Measurements from ENCODE around the gene SLC5A11. TPM values are rescaled to one million over a fixed set of nuclear protein-coding genes. Genes with fewer than 3 reads are reported as not detected.

The SLC5A11 gene
- polyA plus RNA-seq, 4 donors = 4.5 to 32.4 (median 19.6) TPM

DNA sequence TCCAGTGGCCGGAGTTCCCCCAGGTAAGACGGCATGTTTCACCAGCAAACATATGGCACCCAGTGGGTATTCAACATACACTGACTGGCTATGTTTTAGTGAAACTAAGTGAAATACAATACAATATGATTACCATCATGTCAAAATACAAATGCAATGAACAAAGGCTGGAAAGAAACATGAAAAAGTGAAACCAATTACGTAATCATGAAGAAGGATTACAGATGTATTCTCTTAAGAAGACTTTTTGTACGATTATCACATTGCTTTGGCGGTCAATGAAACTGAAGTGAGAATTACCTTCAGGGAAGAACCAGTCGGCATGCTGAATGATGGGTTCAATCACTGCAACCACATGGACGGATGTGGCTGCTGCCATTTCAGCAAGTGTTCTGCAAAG lies 97.7 kb downstream of the SLC5A11 start:
- H3K27me3 ChIP-seq (ENCODE audit: control insufficient read depth in 3 of 3, insufficient read depth in 3 of 3, low read length in 3 of 3) = no peaks in the 10 kb centered on the region
- H3K4me3 ChIP-seq (ENCODE audit: low read depth in 1 of 3, low read length in 3 of 3) = no peak overlapping the region
- H3K9me3 ChIP-seq (ENCODE audit: control insufficient read depth in 2 of 2, insufficient read depth in 1 of 2, low read depth in 1 of 2, low read length in 1 of 2) = no peaks in the 10 kb centered on the region
- peaks cover 26 to 46% (median 36%) of the 10 kb centered on the region in 3 donors for H3K36me3 ChIP-seq (ENCODE audit: control insufficient read depth in 3 of 3, insufficient read depth in 2 of 3, low read depth in 1 of 3, low read length in 3 of 3)
- no peak overlapping the region for H3K27ac ChIP-seq (ENCODE audit: low read depth in 1 of 3, low read length in 2 of 3)
- no peak for FAIRE-seq
- 95 to 96% (median 96%) methylated on average over 7 of the region's 7 CpGs for WGBS, 3 donors
- DNase-seq = no peak
- H3K4me1 ChIP-seq (ENCODE audit: control insufficient read depth in 3 of 3, insufficient read depth in 2 of 3, low read depth in 1 of 3, low read length in 2 of 3) = no peaks in the 10 kb centered on the region

DNA sequence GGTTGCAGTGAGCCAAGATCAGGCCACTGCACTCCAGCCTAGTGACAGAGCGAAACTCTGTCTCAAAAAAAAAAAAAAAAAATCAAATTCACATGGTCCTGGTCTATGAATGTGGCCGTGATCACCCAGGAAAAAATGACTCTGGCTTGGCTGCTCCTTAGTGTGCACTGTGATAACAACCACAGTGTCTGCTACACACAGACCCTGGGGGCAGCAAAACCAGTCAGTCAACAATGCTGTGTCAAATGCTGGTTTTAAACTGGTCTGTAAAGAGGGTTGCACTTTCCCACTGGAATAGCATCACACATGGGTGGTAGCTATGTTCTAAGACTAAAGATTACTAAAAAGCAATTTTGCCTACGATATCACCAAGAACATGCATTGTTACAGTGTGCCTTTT lies 98.4 kb downstream of the SLC5A11 start:
- Histone ChIP-seq H3K9me3 (ENCODE audit: control insufficient read depth in 2 of 2, insufficient read depth in 1 of 2, low read depth in 1 of 2, low read length in 1 of 2) (no peaks in the 10 kb centered on the region), H3K27me3 (ENCODE audit: control insufficient read depth in 3 of 3, insufficient read depth in 3 of 3, low read length in 3 of 3) (no peaks in the 10 kb centered on the region), H3K4me3 (ENCODE audit: low read depth in 1 of 3, low read length in 3 of 3) (no peak overlapping the region), H3K27ac (ENCODE audit: low read depth in 1 of 3, low read length in 2 of 3) (no peak overlapping the region), H3K4me1 (ENCODE audit: control insufficient read depth in 3 of 3, insufficient read depth in 2 of 3, low read depth in 1 of 3, low read length in 2 of 3) (no peaks in the 10 kb centered on the region), H3K36me3 (ENCODE audit: control insufficient read depth in 3 of 3, insufficient read depth in 2 of 3, low read depth in 1 of 3, low read length in 3 of 3) (peaks cover 24 to 40% (median 32%) of the 10 kb centered on the region in 3 donors)
- WGBS, 3 donors = 75 to 98% (median 91%) methylated on average over 3 of the region's 3 CpGs
- FAIRE-seq = no peak
- DNase-seq = no peak

DNA sequence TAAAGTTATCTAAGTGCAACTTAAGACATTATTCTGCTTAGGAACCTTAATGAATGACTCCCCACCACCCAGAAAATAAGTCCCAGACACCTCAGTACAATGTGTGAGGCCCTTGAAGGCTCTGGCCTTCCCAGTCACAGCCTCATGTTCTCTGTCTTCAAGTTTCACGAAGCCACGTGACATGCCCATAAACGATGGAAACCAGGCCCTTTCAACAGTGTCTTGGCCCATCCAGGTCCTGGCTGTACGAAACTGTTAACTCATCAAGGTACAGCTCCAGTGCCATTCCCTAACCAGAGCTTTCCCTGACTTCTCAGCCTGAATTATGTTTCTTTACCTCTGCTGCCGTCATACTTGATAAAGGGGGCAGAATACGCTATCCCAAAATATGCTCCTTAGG lies 100.4 kb downstream of the SLC5A11 start:
- WGBS, 3 donors = 85 to 96% (median 95%) methylated on average over 6 of the region's 6 CpGs

GRCh38 chr16:24950275-24950674 lies 104.5 kb downstream of the SLC5A11 start:
- Histone ChIP-seq H3K4me3 (ENCODE audit: low read depth in 1 of 3, low read length in 3 of 3) (no peak overlapping the region), H3K4me1 (ENCODE audit: control insufficient read depth in 3 of 3, insufficient read depth in 2 of 3, low read depth in 1 of 3, low read length in 2 of 3) (peaks cover 0 to 8% (median 0%) of the 10 kb centered on the region in 3 donors), H3K9me3 (ENCODE audit: control insufficient read depth in 2 of 2, insufficient read depth in 1 of 2, low read depth in 1 of 2, low read length in 1 of 2) (no peaks in the 10 kb centered on the region), H3K27me3 (ENCODE audit: control insufficient read depth in 3 of 3, insufficient read depth in 3 of 3, low read length in 3 of 3) (no peaks in the 10 kb centered on the region), H3K36me3 (ENCODE audit: control insufficient read depth in 3 of 3, insufficient read depth in 2 of 3, low read depth in 1 of 3, low read length in 3 of 3) (peaks cover 12 to 39% (median 20%) of the 10 kb centered on the region in 3 donors), H3K27ac (ENCODE audit: low read depth in 1 of 3, low read length in 2 of 3) (peak overlapping the region in 1 of 3 donors; percentile 54)
- FAIRE-seq (no peak), DNase-seq (peak; percentile 32 to 69)
- WGBS, 3 donors = 41 to 57% (median 45%) methylated on average over 5 of the region's 5 CpGs

More for the DNA sequence above, 100.4 kb downstream of the SLC5A11 start:
- peaks cover 16 to 34% (median 25%) of the 10 kb centered on the region in 3 donors for H3K36me3 ChIP-seq (ENCODE audit: control insufficient read depth in 3 of 3, insufficient read depth in 2 of 3, low read depth in 1 of 3, low read length in 3 of 3)
- H3K27ac ChIP-seq (ENCODE audit: low read depth in 1 of 3, low read length in 2 of 3) = no peak overlapping the region
- H3K4me1 ChIP-seq (ENCODE audit: control insufficient read depth in 3 of 3, insufficient read depth in 2 of 3, low read depth in 1 of 3, low read length in 2 of 3) = peaks cover 0 to 8% (median 0%) of the 10 kb centered on the region in 3 donors
- FAIRE-seq (no peak), DNase-seq (no peak)
- no peaks in the 10 kb centered on the region for H3K27me3 ChIP-seq (ENCODE audit: control insufficient read depth in 3 of 3, insufficient read depth in 3 of 3, low read length in 3 of 3)
- H3K9me3 ChIP-seq (ENCODE audit: control insufficient read depth in 2 of 2, insufficient read depth in 1 of 2, low read depth in 1 of 2, low read length in 1 of 2) = no peaks in the 10 kb centered on the region
- H3K4me3 ChIP-seq (ENCODE audit: low read depth in 1 of 3, low read length in 3 of 3) = no peak overlapping the region

DNA sequence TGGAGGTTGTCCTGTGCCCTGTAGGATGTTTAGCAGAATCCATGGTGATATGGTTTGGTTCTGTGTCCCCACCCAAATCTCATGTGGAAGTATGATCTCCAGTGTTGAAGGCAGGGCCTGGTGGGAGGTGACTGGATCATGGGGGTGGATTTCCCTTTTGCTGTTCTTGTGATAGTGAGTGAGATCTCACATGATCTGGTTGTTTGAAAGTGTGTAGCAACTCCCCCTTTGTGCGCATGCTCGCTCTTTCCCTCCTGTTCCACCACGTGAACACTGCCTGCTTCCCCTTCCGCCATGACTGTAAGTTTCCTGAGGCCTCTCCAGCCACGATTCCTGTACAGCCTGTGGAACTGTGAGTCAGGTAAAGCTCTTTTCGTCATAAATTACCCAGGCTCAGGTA lies 107.5 kb downstream of the SLC5A11 start:
- DNase-seq (no peak), FAIRE-seq (no peak)
- Histone ChIP-seq H3K27me3 (ENCODE audit: control insufficient read depth in 3 of 3, insufficient read depth in 3 of 3, low read length in 3 of 3) (no peaks in the 10 kb centered on the region), H3K4me3 (ENCODE audit: low read depth in 1 of 3, low read length in 3 of 3) (no peak overlapping the region), H3K36me3 (ENCODE audit: control insufficient read depth in 3 of 3, insufficient read depth in 2 of 3, low read depth in 1 of 3, low read length in 3 of 3) (peaks cover 12 to 58% (median 21%) of the 10 kb centered on the region in 3 donors), H3K9me3 (ENCODE audit: control insufficient read depth in 2 of 2, insufficient read depth in 1 of 2, low read depth in 1 of 2, low read length in 1 of 2) (no peaks in the 10 kb centered on the region), H3K27ac (ENCODE audit: low read depth in 1 of 3, low read length in 2 of 3) (no peak overlapping the region), H3K4me1 (ENCODE audit: control insufficient read depth in 3 of 3, insufficient read depth in 2 of 3, low read depth in 1 of 3, low read length in 2 of 3) (peaks cover 0 to 8% (median 0%) of the 10 kb centered on the region in 3 donors)
- WGBS, 3 donors = 90 to 98% (median 94%) methylated on average over 6 of the region's 6 CpGs

DNA sequence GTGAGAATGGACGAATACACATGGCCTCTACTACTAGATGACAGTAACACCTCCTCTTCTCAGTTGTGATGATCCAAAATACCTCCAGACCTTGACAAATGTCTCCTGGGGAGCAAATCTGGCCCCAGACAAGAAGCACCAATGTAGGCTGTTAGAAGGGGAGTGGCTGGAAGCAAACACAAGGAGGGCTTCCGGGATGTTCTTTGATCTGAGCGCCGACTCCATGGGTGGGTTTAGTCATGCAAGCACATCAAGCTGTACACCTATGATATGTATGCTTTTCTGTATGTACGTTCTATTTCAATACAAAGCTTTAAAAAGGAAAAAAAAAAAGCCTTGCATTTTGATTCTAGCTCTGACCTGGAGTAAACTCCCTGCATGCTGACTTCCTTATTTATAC lies 108.0 kb downstream of the SLC5A11 start:
- Histone ChIP-seq H3K27me3 (ENCODE audit: control insufficient read depth in 3 of 3, insufficient read depth in 3 of 3, low read length in 3 of 3) (no peaks in the 10 kb centered on the region), H3K4me1 (ENCODE audit: control insufficient read depth in 3 of 3, insufficient read depth in 2 of 3, low read depth in 1 of 3, low read length in 2 of 3) (peaks cover 0 to 8% (median 0%) of the 10 kb centered on the region in 3 donors), H3K9me3 (ENCODE audit: control insufficient read depth in 2 of 2, insufficient read depth in 1 of 2, low read depth in 1 of 2, low read length in 1 of 2) (no peaks in the 10 kb centered on the region), H3K4me3 (ENCODE audit: low read depth in 1 of 3, low read length in 3 of 3) (no peak overlapping the region), H3K27ac (ENCODE audit: low read depth in 1 of 3, low read length in 2 of 3) (no peak overlapping the region), H3K36me3 (ENCODE audit: control insufficient read depth in 3 of 3, insufficient read depth in 2 of 3, low read depth in 1 of 3, low read length in 3 of 3) (peaks cover 16 to 61% (median 24%) of the 10 kb centered on the region in 3 donors)
- no peak for FAIRE-seq
- no peak for DNase-seq
- 69 to 86% (median 78%) methylated on average over 5 of the region's 5 CpGs for WGBS, 3 donors

- H3K36me3 ChIP-seq (ENCODE audit: control insufficient read depth in 3 of 3, insufficient read depth in 2 of 3, low read depth in 1 of 3, low read length in 3 of 3) = peaks cover 19 to 61% (median 28%) of the 10 kb centered on the region in 3 donors
- H3K27ac ChIP-seq (ENCODE audit: low read depth in 1 of 3, low read length in 2 of 3) = no peak overlapping the region
- DNase-seq = no peak
- H3K4me1 ChIP-seq (ENCODE audit: control insufficient read depth in 3 of 3, insufficient read depth in 2 of 3, low read depth in 1 of 3, low read length in 2 of 3) = peaks cover 0 to 8% (median 0%) of the 10 kb centered on the region in 3 donors
- no peak for FAIRE-seq
- H3K9me3 ChIP-seq (ENCODE audit: control insufficient read depth in 2 of 2, insufficient read depth in 1 of 2, low read depth in 1 of 2, low read length in 1 of 2) = no peaks in the 10 kb centered on the region
- no peaks in the 10 kb centered on the region for H3K27me3 ChIP-seq (ENCODE audit: control insufficient read depth in 3 of 3, insufficient read depth in 3 of 3, low read length in 3 of 3)
- WGBS, 3 donors = 90 to 95% (median 94%) methylated on average over 4 of the region's 4 CpGs
- H3K4me3 ChIP-seq (ENCODE audit: low read depth in 1 of 3, low read length in 3 of 3) = no peak overlapping the region
Measured at GRCh38 chr16:24954137-24954536, 108.4 kb downstream of the SLC5A11 start.

GRCh38 chr16:24955975-24956731 lies 110.4 kb downstream of the SLC5A11 start:
- Histone ChIP-seq H3K27ac (ENCODE audit: low read depth in 1 of 3, low read length in 2 of 3) (no peak overlapping the region), H3K36me3 (ENCODE audit: control insufficient read depth in 3 of 3, insufficient read depth in 2 of 3, low read depth in 1 of 3, low read length in 3 of 3) (peaks cover 17 to 65% (median 29%) of the 10 kb centered on the region in 3 donors), H3K9me3 (ENCODE audit: control insufficient read depth in 2 of 2, insufficient read depth in 1 of 2, low read depth in 1 of 2, low read length in 1 of 2) (no peaks in the 10 kb centered on the region), H3K27me3 (ENCODE audit: control insufficient read depth in 3 of 3, insufficient read depth in 3 of 3, low read length in 3 of 3) (no peaks in the 10 kb centered on the region), H3K4me1 (ENCODE audit: control insufficient read depth in 3 of 3, insufficient read depth in 2 of 3, low read depth in 1 of 3, low read length in 2 of 3) (no peaks in the 10 kb centered on the region), H3K4me3 (ENCODE audit: low read depth in 1 of 3, low read length in 3 of 3) (no peak overlapping the region)
- 82 to 85% (median 83%) methylated on average over 11 of the region's 11 CpGs for WGBS, 3 donors
- DNase-seq (no peak), FAIRE-seq (no peak)

Data from small intestine (tissue), 7 donors.